GM18499 (cell line): Measurements from ENCODE around the gene LSS.
"Not testable (repeated sequence)": the region's sequence is repeated elsewhere in the genome, so short reads cannot be mapped to it uniquely, and the experiment has no call there.

Experiments used
- ATAC-seq: cut with Tn5 transposase; IDR thresholded peaks from one replicate; pipeline ENCODE4 v1.9.1; 2021; ENCODE audit warnings: moderate number of reproducible peaks; ENCODE audit not compliant: insufficient read depth, unreplicated experiment

Gene LSS

GRCh38 chr21:46189959-46190490 lies 38.5 kb downstream of the LSS start:
- no peak for ATAC-seq

- ATAC-seq: no peak
Measured at GRCh38 chr21:46189213-46189958, 39.2 kb downstream of the LSS start.

- no peak for ATAC-seq
Measured at GRCh38 chr21:46188226-46189212, 40.1 kb downstream of the LSS start.

GRCh38 chr21:46187814-46188213 lies 40.8 kb downstream of the LSS start:
- ATAC-seq: no peak

GRCh38 chr21:46187261-46187660 lies 41.3 kb downstream of the LSS start:
- ATAC-seq: no peak

GRCh38 chr21:46185716-46186115 lies 42.9 kb downstream of the LSS start:
- no peak for ATAC-seq

GRCh38 chr21:46184625-46185555 lies 43.7 kb downstream of the LSS start:
- no peak for ATAC-seq

GRCh38 chr21:46183910-46184624 lies 44.5 kb downstream of the LSS start, which contains the start of gene SPATC1L:
TSS of gene SPATC1L (minus strand) at chr21:46184459. CDS start at chr21:46182816, 1,643 bp downstream.
- ATAC-seq: no peak

GRCh38 chr21:46183337-46183909 lies 45.2 kb downstream of the LSS start:
- ATAC-seq: not testable (repeated sequence)

- no peak for ATAC-seq
Measured at GRCh38 chr21:46182548-46183336, 45.8 kb downstream of the LSS start.

- ATAC-seq: no peak
Measured at GRCh38 chr21:46181953-46182547, 46.5 kb downstream of the LSS start.

GRCh38 chr21:46181436-46181835 lies 47.1 kb downstream of the LSS start:
- no peak for ATAC-seq

- ATAC-seq: no peak
Measured at GRCh38 chr21:46180778-46181391, 47.7 kb downstream of the LSS start.

- ATAC-seq: no peak
Measured at GRCh38 chr21:46180079-46180722, 48.4 kb downstream of the LSS start.

- no peak for ATAC-seq
Measured at GRCh38 chr21:46179708-46180078, 48.9 kb downstream of the LSS start.

GRCh38 chr21:46178961-46179360 lies 49.6 kb downstream of the LSS start:
- ATAC-seq: no peak
